GM18858 (cell line): ENCODE results near the gene ABCA9.
"Not testable (repeated sequence)": the region's sequence is repeated elsewhere in the genome, so short reads cannot be mapped to it uniquely, and the experiment has no call there.

ENCODE experiments used
- ATAC-seq: cut with Tn5 transposase; IDR thresholded peaks from one replicate; pipeline ENCODE4 v1.9.1; 2021; ENCODE audit not compliant: unreplicated experiment

ABCA9 gene

GRCh38 chr17:68955181-68955841 lies 105.4 kb downstream of the ABCA9 start, which contains the start of gene ABCA8:
Gene ABCA8 (minus strand): TSS chr17:68955392. CDS start chr17:68942034, 13,358 bp downstream.
- ATAC-seq, result no peak

DNA sequence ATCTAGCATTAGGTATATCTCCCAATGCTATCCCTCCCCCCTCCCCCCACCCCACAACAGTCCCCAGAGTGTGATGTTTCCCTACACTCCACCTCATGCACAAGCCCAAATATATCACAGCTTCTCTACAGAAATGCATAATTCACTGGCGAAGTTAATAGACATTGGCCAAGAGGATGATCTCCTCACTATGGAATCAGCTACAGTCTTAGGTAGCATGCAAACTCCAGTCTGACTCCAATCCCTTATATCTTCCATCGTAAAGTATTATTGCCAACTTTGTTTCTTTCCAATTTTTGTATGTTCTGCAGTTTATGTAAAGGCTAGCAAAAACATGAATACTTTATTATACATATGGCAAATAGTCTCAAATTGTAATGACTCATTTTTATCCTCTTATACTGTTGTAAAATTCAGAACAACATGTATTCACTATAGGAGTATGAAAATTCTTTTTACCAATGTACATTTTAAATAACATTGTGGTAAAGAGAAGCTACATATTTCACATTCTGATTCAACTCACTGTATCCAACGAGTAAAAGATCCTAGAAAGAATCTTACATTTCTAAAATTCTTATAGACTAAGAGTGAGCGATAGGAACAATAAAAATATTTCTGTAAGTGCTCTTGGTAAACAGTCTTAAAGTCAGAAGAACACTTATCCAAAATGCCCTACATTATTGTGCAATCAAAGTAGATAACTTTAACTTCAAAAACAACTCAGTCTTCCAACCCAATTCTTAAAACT lies 106.4 kb downstream of the ABCA9 start:
- no peak for ATAC-seq

DNA sequence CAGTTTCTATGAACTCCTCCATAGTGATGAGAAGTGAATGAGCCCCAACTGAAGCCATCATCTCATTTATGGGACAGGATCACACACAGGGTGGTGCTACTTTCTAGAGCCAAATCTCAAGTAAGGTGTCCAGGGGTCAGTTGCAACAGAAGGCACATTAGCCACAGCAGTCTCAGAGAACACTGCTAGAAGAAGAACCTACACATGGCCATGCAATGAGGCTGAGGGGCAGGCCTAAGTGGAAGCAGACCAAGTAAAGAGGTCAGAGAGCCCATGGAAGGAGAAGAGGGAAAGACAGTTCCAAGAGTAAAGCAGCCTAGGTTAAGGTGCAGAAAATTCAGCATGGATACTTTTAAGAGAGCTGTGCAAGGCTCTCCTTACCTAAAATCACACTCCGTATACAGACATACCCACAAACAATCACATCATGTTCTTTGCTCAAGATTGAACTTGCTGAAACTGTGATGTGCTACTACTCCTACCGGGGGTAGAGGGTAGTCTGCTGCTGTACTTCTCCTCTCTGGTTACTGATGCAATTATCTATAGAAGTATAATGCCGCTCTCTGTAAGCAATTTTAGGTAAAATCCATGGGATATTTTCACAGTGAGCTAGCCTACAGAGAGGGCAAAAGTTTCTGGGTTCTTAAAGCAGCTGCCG lies 107.3 kb downstream of the ABCA9 start:
- no peak for ATAC-seq

DNA sequence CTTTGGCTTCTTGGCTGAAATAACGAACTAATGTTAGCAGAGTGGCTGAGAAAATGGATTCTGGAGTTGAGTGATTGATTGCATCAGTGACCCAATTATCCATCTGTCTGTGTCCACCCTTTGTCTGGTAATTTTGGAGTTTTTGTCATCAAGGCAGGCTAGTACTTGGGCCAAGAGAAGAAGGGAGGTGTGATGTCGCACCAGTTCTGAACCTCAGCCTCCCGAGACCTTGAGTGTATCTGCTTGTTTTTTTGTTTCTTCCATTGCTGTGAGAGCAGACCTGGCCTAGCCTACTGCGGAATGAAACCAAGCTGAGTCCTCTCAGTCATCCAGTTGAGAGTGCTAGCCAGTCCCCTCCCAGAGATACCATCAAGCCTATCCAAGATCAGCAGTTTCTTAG lies 110.0 kb downstream of the ABCA9 start:
- ATAC-seq, result no peak

GRCh38 chr17:68947868-68948267 lies 112.9 kb downstream of the ABCA9 start:
- not testable (repeated sequence) for ATAC-seq

DNA sequence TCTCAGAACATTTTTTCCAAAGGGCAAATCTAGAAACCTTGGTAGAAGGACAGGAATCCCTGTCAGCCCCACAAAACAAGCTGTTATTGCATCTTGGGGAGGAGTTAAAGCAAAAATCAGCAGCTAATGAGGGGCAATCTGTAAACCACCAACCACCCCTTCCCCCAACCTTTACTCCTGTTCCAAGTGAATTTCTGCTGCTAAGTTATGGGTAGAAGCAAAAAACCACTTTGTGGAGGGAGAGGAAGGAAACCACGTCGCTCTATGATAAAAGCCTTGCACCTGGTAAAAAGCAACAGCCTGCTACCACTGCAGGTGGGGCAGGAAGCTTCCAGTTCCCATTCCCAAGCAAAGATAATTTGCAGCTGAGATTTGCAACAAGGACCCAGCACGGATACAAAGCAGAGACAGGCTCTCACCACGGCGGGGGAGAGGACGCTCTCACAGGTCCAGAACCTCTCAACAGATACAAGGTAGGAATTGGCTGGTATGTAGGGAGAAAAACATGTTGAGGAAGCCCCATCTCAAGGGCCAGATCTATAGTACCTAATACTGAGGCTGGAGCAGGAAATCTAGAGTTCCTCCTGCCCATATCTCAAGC lies 116.2 kb downstream of the ABCA9 start:
- ATAC-seq, result no peak

DNA sequence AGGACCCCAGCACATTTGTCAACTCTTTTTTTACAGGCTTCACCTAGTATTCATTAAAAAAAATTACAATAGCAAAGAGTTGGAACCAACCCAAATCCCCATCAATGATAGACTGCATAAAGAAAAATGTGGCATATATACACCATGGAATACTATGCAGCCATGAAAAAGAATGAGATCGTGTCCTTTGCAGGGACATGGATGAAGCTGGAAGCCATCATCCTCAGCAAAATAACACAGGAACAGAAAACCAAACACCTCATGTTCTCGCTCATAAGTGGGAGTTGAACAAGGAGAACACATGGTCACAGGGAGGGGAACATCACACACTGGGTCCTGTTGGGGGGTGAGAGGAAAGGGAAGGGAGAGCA lies 116.9 kb downstream of the ABCA9 start:
- ATAC-seq, result not testable (repeated sequence)

DNA sequence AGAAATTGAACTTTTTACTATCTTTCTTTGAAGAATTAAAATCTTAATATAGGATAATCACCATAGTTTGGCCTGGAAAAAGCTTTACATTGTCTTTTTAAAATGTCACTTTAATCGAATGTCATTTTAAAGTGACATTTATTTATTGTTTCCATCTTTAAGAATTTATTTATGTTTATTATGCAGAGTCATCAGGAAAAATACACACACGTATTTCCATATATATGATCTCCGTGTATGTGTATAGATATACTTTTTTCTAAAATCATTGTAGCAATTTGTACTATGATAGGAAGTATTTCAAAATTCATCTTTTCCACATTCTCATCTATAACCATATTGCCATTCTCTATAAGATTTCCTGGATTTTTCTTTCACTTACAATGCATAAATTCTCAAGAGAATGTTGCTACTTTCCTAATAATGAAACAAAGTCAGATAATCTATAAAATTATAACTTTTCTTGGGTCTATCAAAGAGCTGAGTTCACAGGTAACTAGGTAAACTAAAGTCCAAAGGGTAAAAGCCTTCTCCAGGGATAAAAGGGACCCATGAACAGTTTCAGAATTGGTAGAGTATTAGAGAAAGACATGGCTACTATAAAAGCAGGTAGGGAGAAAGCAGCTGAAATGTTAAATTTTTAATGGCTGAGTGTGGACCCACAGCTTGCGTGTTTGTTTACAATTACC lies 117.5 kb downstream of the ABCA9 start:
- ATAC-seq, result no peak

DNA sequence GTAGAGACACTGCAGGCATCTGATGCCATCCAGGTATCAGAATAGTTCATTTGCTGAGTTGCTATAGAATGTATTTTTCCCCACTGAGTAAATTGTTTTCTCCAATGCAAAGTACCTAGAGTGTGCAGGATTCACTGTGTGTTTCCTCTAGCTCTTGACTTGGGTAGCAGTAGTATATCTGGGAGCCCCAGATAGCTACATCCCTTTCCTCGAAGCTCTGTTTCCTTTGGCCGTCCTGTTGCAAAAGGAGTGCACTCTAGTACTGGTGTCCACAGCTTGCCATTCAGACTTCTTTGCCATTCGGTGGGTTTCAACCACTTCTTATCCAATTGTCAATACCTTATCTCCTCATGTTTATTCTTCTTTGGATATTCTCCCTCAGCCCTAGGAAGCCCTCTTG lies 118.3 kb downstream of the ABCA9 start:
- ATAC-seq, result no peak

- no peak for ATAC-seq
Measured at GRCh38 chr17:68941761-68942160, 119.0 kb downstream of the ABCA9 start.

GRCh38 chr17:68939195-68939594 lies 121.5 kb downstream of the ABCA9 start:
- no peak for ATAC-seq

- no peak for ATAC-seq
Measured at GRCh38 chr17:68937890-68938514, 122.7 kb downstream of the ABCA9 start.

DNA sequence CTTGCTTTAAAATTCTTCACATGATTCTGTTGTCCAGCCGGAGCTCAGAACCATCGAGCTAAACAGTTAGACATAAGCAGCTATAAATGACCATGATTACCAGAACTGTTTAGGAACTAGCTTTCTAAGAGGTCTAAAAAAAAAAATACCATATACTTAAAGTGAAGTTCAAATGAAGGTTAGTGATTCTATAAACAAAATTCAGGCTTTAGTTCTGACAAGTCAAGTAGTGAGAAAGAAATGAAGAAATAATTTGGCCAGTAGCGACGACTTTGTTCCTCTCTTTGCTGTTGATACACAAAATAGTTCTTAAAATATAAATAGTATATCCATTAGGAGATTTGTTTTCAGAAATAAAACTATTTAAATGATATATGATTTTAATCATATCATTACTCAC lies 133.2 kb downstream of the ABCA9 start:
- ATAC-seq, result no peak

DNA sequence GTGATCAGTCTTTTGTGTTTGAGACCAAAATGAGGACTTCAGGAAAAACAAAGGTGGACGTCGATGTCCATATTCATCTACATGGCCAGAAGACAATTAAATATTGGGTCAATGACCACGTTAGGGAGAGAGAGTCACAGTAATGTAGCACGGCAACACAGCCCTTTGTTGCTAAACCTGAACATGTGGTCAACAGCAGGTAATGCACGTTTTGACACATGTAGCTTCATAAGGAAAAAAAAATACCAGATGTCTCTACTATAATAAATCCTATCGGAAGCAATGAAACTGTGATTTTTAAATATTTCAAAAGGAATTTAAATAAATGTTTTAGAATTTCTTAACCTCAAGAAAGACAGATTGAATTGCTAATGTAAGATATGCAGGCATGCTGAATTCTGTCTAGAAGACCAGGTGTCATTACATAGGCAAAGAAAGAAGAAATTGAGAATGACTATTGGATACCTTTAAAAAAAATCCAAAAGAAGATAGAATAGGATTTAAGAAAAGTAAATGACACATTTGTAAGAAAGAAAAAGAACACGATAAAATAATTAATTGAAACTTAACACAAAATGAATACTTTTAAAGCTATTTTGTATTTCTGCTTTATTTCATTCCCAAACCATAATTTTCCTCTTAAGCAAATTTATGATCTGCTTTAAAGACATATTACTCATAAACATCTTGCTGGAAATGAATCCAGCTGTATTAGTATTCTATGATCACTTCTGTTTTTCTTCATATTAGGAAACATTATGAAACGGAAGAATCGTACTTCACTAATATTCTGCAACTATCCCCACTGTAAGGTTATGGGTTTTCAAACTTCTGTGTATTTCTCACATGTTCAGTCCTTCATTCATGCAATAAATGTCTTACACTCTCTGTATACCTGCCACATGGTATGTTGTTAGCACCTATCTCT lies 135.7 kb downstream of the ABCA9 start:
- no peak for ATAC-seq
